RPMI8226 (cell line): Measurements from ENCODE around the gene PRR12.
"Not testable (repeated sequence)": the region's sequence is repeated elsewhere in the genome, so short reads cannot be mapped to it uniquely, and the experiment has no call there.

ENCODE experiments used
- DNase-seq: peaks from one replicate; pipeline ENCODE4 v3.0.0-alpha.2; 2015

Gene PRR12

GRCh38 chr19:49626226-49626625, 35.2 kb downstream of the PRR12 start:
- no peak for DNase-seq

DNA sequence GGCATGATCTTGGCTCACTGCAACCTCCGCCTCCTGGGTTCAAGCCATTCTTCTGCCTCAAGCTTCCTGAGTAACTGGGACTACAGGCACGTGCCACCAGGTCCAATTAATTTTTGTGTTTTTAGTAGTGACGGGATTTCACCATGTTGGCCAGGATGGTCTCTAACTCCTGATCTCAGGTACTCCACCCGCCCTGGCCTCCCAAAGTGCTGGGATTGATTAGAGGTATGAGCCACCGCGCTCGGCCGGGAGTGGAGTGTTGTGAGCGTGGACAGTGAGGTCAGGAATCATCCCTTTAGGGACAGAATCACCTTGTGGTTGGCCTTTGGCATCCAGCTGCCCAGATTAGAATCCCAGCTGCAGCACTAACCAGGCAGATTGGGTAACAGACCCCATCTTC, 38.7 kb downstream of the PRR12 start:
- DNase-seq, result no peak

DNA sequence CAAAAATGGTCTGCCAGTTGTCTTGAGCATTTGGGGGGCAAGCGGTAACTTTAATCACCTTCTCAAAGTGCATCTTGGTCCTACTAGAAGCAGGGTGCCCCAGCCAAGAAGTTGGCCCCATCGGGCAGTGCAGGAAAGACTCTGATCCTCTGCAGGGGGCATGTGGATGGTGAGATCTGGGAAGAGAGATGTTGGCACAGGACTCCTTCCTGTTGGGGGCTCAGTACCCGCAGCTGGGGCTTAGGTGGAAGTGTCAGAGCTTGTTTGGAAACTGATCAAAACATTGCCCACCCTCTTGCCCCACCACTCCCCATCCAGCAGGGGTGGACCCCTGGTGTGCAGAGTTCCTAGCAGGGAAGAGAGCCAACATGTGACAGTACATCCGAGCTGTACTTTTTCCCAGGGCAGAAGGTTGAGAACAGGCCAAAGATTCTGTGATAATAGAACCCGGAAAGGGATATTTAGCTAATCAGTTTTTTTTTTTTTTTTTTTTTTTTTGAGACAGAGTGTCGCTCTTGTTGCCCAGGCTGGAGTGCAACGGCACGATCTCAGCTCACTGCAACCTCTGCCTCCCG, 40.1 kb downstream of the PRR12 start:
- DNase-seq, result no peak

DNA sequence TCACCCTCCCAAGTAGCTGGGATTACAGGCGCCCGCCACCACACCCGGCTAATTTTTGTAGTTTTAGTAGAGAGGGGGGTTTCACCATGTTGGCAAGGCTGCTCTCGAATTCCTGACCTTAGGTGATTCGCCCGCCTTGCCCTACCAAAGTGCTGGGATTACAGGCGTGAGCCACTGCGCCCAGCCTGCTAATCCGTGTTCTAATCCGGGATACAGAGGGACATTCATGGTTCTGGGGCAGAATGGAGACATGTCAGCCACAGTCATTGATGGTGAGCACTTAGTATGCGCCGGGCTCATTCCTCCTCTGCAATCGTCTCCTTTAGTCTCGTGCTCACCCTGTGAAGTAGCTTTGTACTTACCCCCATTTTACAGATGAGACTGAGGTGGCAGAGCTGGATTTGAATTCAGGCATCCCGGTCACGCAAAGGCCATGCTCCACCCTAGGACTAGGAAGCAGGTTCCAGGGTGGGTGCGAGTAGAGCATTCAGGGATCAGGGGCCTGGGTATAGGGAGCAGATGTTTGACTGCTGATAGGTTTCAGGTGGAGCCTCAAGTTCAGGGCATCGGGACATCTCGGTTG, 40.7 kb downstream of the PRR12 start:
- DNase-seq, result no peak

GRCh38 chr19:49632576-49632975, 41.6 kb downstream of the PRR12 start:
- DNase-seq, result no peak

DNA sequence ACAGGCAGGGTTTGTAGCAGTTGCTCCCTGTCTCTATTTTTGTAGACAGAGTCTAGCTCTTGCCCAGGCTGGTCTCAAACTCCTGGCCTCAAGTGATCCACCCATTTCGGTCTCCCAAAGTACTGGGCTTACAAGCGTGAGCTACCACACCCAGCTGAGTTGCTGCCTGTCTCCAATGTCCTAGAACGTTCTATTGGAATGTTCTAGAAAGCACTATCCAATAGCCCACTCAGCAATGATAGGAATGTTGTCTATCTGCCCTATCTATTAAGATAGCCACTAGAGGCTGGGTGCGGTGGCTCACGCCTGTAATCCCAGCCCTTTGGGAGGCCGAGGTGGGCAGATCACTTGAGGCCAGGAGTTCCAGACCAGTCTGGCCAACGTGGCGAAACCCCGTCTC, 42.3 kb downstream of the PRR12 start:
- not testable (repeated sequence) for DNase-seq

- no peak for DNase-seq
These were observed 44.7 kb downstream of the PRR12 start for GRCh38 chr19:49635530-49636232.

DNA sequence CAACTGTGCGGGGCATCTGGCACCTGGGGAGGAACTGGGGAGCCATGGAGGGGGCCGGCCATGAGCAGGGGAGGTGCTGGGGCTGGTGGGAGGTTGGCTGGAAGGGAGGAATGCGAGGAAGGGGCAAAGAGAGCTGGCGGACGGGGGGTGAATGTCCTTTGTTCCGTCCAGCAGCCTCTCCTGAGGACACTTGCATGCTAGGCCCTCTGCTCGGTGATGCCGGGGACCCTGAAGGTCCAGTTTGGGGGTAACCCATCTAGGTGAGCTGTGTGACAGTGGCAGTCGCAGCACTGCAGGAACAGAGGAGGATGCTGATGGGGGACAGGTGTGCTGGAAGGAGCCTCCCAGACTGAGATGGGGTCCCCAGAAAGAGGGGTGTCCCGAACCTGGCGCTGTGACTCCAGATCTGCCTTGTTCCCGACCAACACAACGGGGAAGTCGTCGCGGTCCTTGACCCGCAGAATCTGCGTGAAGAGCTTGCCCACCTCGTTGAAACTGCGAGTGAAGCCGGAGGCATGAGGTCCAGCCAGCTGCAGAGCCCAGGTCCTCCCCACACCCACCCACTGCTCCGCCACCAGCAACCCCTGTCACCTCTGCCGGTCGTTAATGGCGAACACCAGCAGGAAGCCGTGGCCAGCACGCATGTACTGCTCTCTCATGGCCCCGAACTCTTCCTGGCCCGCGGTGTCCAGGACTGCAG, 45.4 kb downstream of the PRR12 start:
- no peak for DNase-seq

GRCh38 chr19:49637821-49638738, 47.1 kb downstream of the PRR12 start:
- no peak for DNase-seq

DNA sequence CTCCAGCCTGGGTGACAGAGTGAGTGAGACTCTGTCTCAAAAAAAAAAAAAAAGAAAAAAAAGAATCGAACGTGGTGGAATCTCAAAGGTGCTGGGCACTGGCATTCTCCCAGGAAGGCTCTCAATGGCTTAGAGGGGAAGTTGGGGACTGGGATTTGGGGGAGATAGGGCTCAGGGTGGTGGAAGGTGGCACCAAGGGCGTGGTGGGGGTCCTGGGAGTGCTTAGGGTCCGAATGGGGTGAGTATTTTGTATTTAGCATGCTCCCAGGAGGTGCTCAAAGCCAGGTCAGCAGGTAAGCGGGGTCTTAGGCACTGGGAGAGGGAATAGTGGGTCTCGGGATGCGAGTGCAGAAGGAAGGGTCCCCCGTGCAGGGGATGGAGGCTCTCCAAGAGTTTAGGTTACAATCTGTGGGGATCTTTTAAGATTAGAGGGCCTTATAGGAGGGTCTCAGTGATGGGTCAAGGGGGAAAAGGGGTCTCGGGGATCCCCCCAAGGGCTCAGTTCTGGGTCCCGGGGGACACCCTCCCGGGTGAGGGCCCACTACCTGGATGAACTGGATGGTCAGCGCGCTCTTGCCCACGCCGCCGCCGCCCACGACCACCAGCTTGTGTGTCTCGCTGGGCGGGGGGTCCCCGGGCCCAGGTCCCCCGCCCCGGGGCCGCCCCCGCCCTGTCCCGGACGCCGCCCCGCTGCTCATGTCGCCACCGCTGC, 48.6 kb downstream of the PRR12 start:
- no peak for DNase-seq

- DNase-seq, result peak; percentile 100
These were observed 49.3 kb downstream of the PRR12 start, which contains the start of gene RRAS for GRCh38 chr19:49640113-49640898. RRAS (minus strand) TSS chr19:49640143; CDS start chr19:49640098, 45 bp downstream.

GRCh38 chr19:49641688-49642491, 50.9 kb downstream of the PRR12 start, which contains the start of gene SCAF1:
SCAF1 (plus strand) TSS chr19:49642209; CDS start chr19:49645027, 2,818 bp downstream.
- DNase-seq, result peak; percentile 100

GRCh38 chr19:49642492-49643035, 51.6 kb downstream of the PRR12 start:
- DNase-seq, result peak; percentile 22

- no peak for DNase-seq
These were observed 52.5 kb downstream of the PRR12 start for GRCh38 chr19:49643466-49643865.

DNA sequence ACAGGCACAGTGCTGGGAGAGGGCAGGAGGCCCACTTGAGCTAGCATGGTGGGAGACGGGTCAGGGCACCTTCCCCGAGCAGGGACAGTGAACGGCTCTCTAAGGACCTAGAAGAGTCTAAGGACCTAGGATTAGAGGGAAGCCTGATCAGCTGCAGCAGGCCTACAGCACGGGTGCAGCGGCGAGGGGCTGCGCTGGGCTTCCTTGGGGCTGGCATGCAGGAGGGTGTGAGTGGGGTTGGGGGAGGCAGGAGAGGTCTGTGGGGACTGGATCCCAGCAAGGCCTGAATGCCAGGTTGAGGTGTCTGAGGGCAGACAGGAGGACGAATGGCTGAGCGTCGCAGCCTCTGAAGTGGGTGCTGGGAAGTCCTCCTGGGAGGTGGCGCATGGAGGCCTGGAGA, 54.6 kb downstream of the PRR12 start:
- DNase-seq, result no peak

GRCh38 chr19:49645995-49646394, 55.0 kb downstream of the PRR12 start:
- no peak for DNase-seq

DNA sequence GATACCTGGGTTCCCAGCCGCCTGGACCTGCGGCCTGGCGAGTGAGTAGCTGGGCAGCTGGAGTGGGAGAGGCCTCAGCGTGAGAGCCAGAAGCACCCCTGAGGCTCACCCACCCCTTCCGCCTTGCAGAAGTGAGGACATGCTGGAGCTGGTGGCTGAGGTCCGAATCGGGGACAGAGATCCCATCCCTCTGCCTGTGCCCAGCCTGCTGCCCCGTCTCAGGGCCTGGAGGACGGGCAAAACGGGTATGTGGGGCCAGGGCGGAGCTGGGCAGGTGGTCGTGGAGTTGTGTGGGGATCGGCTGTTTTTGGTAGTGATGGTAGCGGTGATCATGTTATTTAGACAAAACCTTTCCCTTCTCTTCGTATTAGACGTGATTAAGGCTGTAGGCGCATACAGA, 55.6 kb downstream of the PRR12 start:
- DNase-seq, result no peak

GRCh38 chr19:49651029-49651819, 60.2 kb downstream of the PRR12 start:
- DNase-seq, result no peak
